Stimulated activated CD4-positive, alpha-beta T cell treated with anti-CD3 and anti-CD28 coated beads, Interleukin-15, amount 100 ng/mL, for 24 hours (primary cell): ENCODE measurements around the gene ZNF554.

Experiments
- DNase-seq: peaks from one replicate; pipeline ENCODE4 v3.0.0-alpha.2; 2020

The ZNF554 gene

DNA sequence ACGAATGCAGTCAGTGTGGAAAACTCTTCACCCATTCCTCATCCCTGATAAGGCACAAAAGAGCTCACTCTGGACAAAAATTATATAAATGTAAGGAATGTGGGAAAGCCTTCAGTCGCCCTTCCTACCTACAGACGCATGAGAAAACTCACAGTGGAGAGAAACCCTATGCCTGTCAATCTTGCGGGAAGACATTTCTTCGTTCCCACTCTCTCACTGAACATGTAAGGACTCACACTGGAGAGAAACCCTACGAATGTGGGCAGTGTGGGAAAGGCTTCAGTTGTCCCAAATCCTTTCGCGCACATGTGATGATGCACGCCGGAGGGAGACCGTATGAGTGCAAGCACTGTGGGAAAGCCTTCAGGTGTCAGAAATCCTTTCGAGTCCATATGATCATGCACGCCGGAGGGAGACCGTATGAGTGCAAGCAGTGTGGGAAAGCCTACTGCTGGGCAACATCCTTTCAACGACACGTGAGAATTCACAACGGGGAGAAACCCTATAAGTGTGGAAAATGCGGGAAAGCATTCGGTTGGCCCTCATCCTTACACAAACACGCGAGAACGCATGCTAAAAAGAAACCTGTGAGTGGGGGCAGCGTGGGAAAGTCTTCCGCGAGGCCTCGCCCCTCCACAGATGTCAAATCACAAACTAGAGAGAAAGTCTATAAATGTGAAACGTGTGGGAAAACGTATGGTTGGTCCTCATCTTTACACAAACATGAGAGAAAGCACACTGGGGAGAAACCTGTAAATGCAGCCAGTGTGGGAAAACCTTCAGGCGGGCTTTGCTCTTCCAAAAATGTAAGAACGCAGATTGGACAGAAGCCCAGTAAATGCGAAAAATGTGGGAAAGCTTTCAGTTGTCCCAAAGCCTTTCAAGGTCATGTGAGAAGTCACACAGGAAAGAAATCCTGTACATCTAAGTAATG lies 58.0 kb downstream of the ZNF554 start:
- DNase-seq = no peak

DNA sequence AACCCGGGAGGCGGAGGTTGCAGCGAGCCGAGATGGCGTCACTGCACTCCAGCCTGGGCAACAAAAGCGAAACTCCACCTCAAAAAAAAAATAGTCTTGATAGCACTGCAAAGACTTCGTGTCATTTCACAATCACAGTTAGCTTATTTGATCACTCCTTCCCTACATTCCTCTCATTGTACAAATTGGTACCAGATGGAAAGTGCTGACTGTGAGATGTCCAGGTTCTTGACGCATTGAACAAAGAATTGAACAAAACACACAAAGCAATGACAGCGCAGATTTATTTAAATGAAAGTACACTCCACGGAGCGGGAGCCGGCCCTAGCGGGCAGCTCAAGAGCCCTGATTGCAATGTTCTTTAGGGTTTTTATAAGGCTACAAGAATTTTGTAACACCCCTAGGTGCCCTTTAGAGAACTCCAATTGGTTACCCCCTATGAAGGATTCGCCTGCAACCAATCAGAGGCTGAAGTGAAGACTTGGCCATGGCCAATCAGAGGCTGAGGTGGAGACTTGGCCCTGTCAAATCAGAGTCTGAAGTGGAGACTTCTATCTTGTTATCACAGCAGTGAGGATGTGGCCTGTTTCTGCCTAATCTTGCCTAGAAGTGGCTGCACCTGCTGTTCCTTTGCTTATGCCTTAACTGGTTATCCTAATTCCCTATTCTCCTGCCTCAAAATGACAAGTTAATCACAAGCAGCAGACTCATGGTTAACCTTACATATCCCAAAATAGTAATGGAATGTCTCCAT lies 64.2 kb downstream of the ZNF554 start:
- DNase-seq = no peak

DNA sequence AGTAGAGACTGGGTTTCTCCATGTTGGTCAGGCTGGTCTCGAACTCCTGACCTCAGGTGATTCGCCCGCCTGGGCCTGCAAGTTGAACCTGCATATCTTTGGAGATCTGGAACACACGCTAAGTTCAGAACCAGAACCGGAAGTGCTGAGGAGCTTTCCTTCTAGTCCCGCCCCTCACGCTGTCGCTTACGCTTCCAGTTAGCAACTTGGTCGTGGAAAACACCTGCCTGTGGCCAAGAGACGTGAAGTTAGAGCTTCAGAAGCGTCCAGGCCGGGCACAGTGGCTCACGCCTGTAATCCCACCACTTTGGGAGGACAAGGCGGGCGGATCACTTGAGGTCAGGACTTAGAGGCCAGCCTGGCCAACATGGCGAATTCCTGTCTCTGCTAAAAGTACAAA lies 66.1 kb downstream of the ZNF554 start:
- DNase-seq = no peak
